Measurements from ENCODE around the gene GORASP2. TPM values are rescaled to one million over a fixed set of nuclear protein-coding genes. Genes with fewer than 3 reads are reported as not detected.

Gene GORASP2
- total RNA-seq, 1 experiment from 2014 or later: 89.3 TPM

GRCh38 chr2:170892391-170892951 lies 36.6 kb upstream of the GORASP2 start:
- intact Hi-C loops (cut with micrococcal nuclease; ENCODE audit: unreplicated experiment): no loop called here
- BruUV-seq (replicated peaks): no TSS peak
- CTCF ChIA-PET: no interaction called here

GRCh38 chr2:170895023-170895757 lies 33.9 kb upstream of the GORASP2 start:
- Histone ChIP-seq H3K9me3 (ENCODE audit: low read depth, low read length, poor library complexity, severe bottlenecking) (no peaks in the 10 kb centered on the region), H3K36me3 (ENCODE audit: insufficient read depth, low read length, poor library complexity, severe bottlenecking) (no peaks in the 10 kb centered on the region), H3K4me3 (ENCODE audit: low read depth, low read length, poor library complexity, severe bottlenecking) (no peak overlapping the region), H3K27ac (ENCODE audit: low read depth, low read length, poor library complexity, severe bottlenecking) (no peak overlapping the region), H3K4me1 (ENCODE audit: insufficient read depth, low read length, poor library complexity, severe bottlenecking) (no peaks in the 10 kb centered on the region), H3K27me3 (replicated peaks; ENCODE audit: insufficient read depth, low read depth, low read length, poor library complexity) (no peaks in the 10 kb centered on the region)
- BruUV-seq (replicated peaks): no TSS peak
- no peak for DNase-seq (ENCODE audit: low spot score)
- CTCF ChIA-PET: no interaction called here
- TF ChIP-seq CTCF (conservative IDR thresholded peaks at IDR 0.05; ENCODE audit: low read depth, low read length) (no peak), EZH2 (IDR thresholded peaks at IDR 0.05; ENCODE audit: borderline replicate concordance, low read depth, low read length, poor library complexity, severe bottlenecking) (no peak)
- intact Hi-C loops (cut with micrococcal nuclease; ENCODE audit: unreplicated experiment): no loop called here
- POLR2A ChIA-PET (ENCODE audit: low non-redundant PET): no interaction called here

More at GRCh38 chr2:170892391-170892951, 36.6 kb upstream of the GORASP2 start:
- TF ChIP-seq CTCF (conservative IDR thresholded peaks at IDR 0.05; ENCODE audit: low read depth, low read length): no peak
- TF ChIP-seq EZH2 (IDR thresholded peaks at IDR 0.05; ENCODE audit: borderline replicate concordance, low read depth, low read length, poor library complexity, severe bottlenecking): no peak
- H3K4me1 ChIP-seq (ENCODE audit: insufficient read depth, low read length, poor library complexity, severe bottlenecking): no peaks in the 10 kb centered on the region
- DNase-seq (ENCODE audit: low spot score): no peak
- no peaks in the 10 kb centered on the region for H3K27me3 ChIP-seq (replicated peaks; ENCODE audit: insufficient read depth, low read depth, low read length, poor library complexity)
- no peaks in the 10 kb centered on the region for H3K36me3 ChIP-seq (ENCODE audit: insufficient read depth, low read length, poor library complexity, severe bottlenecking)
- H3K9me3 ChIP-seq (ENCODE audit: low read depth, low read length, poor library complexity, severe bottlenecking): no peaks in the 10 kb centered on the region
- POLR2A ChIA-PET (ENCODE audit: low non-redundant PET): no interaction called here
- H3K4me3 ChIP-seq (ENCODE audit: low read depth, low read length, poor library complexity, severe bottlenecking): no peak overlapping the region
- no peak overlapping the region for H3K27ac ChIP-seq (ENCODE audit: low read depth, low read length, poor library complexity, severe bottlenecking)

- POLR2A ChIA-PET (ENCODE audit: low non-redundant PET): no interaction called here
- BruUV-seq (replicated peaks): no TSS peak
- no peaks in the 10 kb centered on the region for H3K9me3 ChIP-seq (ENCODE audit: low read depth, low read length, poor library complexity, severe bottlenecking)
- no peaks in the 10 kb centered on the region for H3K36me3 ChIP-seq (ENCODE audit: insufficient read depth, low read length, poor library complexity, severe bottlenecking)
- intact Hi-C loops (cut with micrococcal nuclease; ENCODE audit: unreplicated experiment): no loop called here
- no peak overlapping the region for H3K27ac ChIP-seq (ENCODE audit: low read depth, low read length, poor library complexity, severe bottlenecking)
- no peaks in the 10 kb centered on the region for H3K4me1 ChIP-seq (ENCODE audit: insufficient read depth, low read length, poor library complexity, severe bottlenecking)
- CTCF ChIA-PET: no interaction called here
- H3K27me3 ChIP-seq (replicated peaks; ENCODE audit: insufficient read depth, low read depth, low read length, poor library complexity): no peaks in the 10 kb centered on the region
- no peak for TF ChIP-seq EZH2 (IDR thresholded peaks at IDR 0.05; ENCODE audit: borderline replicate concordance, low read depth, low read length, poor library complexity, severe bottlenecking)
- TF ChIP-seq CTCF (conservative IDR thresholded peaks at IDR 0.05; ENCODE audit: low read depth, low read length): no peak
- no peak overlapping the region for H3K4me3 ChIP-seq (ENCODE audit: low read depth, low read length, poor library complexity, severe bottlenecking)
- no peak for DNase-seq (ENCODE audit: low spot score)
Measured at GRCh38 chr2:170896622-170897021, 32.4 kb upstream of the GORASP2 start.

Data from A673 (cell line).